Heart left ventricle (tissue), 16 donors: ENCODE data around the gene SNTA1. TPM values are rescaled to one million over a fixed set of nuclear protein-coding genes. Genes with fewer than 3 reads are reported as not detected.

Experiments
- ATAC-seq, 4 donors: fragments of 200-7000 bp; cut with Tn5 transposase; one replicate each; pipeline ENCODE4 v1.9.1; 2020 to 2022; ENCODE audit warnings: moderate library complexity in 4 of 4, mild to moderate bottlenecking in 3 of 4, moderate number of reproducible peaks in 1 of 4
- DNase-seq, 5 donors: peaks; one replicate each; pipeline ENCODE4 v3.0.0-alpha.2; 2020
- H3K27ac ChIP-seq, 12 donors: fragments of 200-600 bp; sonication (generic) in 4 of 12; one replicate each; pipeline versions ENCODE4 v1.5.0 to v1.8.0; 2016 to 2022; ENCODE audit warnings: mild to moderate bottlenecking in 2 of 12
- H3K27me3 ChIP-seq, 9 donors: fragments of 200-600 bp; sonication (generic) in 2 of 9; one replicate each; pipeline versions ENCODE4 v1.5.1 to v1.8.0; 2016 to 2022; ENCODE audit warnings: mild to moderate bottlenecking in 3 of 9
- H3K36me3 ChIP-seq, 9 donors: fragments of 200-600 bp; sonication (generic) in 2 of 9; one replicate each; pipeline versions ENCODE4 v1.5.0 to v1.8.0; 2018 to 2022; ENCODE audit warnings: mild to moderate bottlenecking in 2 of 9
- H3K4me1 ChIP-seq, 12 donors: fragments of 200-600 bp; sonication (generic) in 4 of 12; one replicate each; pipeline versions ENCODE4 v1.5.0 to v1.8.0; 2016 to 2022; ENCODE audit warnings: mild to moderate bottlenecking in 3 of 12
- H3K4me3 ChIP-seq, 12 donors: fragments of 200-600 bp; sonication (generic) in 4 of 12; one replicate each; pipeline versions ENCODE4 v1.5.0 to v1.8.0; 2017 to 2022; ENCODE audit warnings: mild to moderate bottlenecking in 9 of 12, moderate library complexity in 4 of 12
- H3K9me3 ChIP-seq, 12 donors: fragments of 200-600 bp; sonication (generic) in 4 of 12; one replicate each; pipeline versions ENCODE4 v1.5.0 to v1.8.0; 2016 to 2022; ENCODE audit warnings: mild to moderate bottlenecking in 1 of 12
- CTCF ChIP-seq, 12 donors: fragments of 200-600 bp; sonication (generic) in 4 of 12; IDR thresholded peaks; one replicate each; pipeline versions ENCODE4 v1.5.0 to v1.8.0; 2018 to 2022; ENCODE audit warnings: antibody characterized with exemption in 12 of 12, mild to moderate bottlenecking in 5 of 12
- POLR2A ChIP-seq, 2 donors: fragments of 450-650 bp; IDR thresholded peaks; one replicate each; pipeline ENCODE4 v1.6.1; 2017; ENCODE audit warnings: antibody characterized with exemption in 2 of 2, mild to moderate bottlenecking in 2 of 2, moderate library complexity in 2 of 2
- WGBS, 4 donors: extraction: QIAGEN DNeasy Blood & Tissue Kit in 2 of 4; methylation state at CpG; one replicate each; pipeline versions ENCODE4 v1.1.5 to v1.1.7; 2013 to 2018; 5-methylcytosine and 5-hydroxymethylcytosine counted together
- intact Hi-C, 10 donors: fragments of 100-400 bp; cut with DNase I; formaldehyde crosslinking; loops; one replicate each; pipeline versions ENCODE4 v1.11.1 to v1.14.2; 2022
- polyA plus RNA-seq, 2 donors: library from polyadenylated mRNA; stranded (reverse); fragments of 200-250 nt; gene quantifications; one replicate each; pipeline ENCODE4 v1.2.3, GENCODE V29; 2013
- total RNA-seq, 9 donors: library from RNA; depleted of rRNA in 2 of 9; stranded (reverse); fragments of >200 nt in 2 of 9; fragmentation: NEBNext Ultra II Directional in 3 of 9; extraction: Animal tissue kit (Norgen Biotek cat#: 25700) in 3 of 9; gene quantifications; one replicate each; pipeline versions ENCODE4 v1.1.0 to v1.2.4, GENCODE V29; 2016 to 2023
- donor health status: ischemic (EF 13 %, LVEDD 7.1; RV severe dilation, severe dysfunction).
- donor health status: healthy with polysubstance abuse.
- donor health status: DM: no; HTN: yes; CAD: no.
- donor health status: DM: no; HTN: no; CAD: no.
- donor health status: ischemic (EF 25% LVEDD 6.9; RV normal size, moderate dysfunction).
- donor health status: ischemic (EF 25% LVEDD 5.7; RV mildly dilated, moderate dysfunction).
- donor health status: healthy.
- donor health status: DM: yes; HTN: yes; CAD: no.
- donor health status: ischemic (EF 35%, LVEDD 5.7; RV mildly dilated, moderate dysfunction).
- donor health status: nonischemic (EF 11% LVEDD 7.7; RV severe dilation, severe dysfunction).
- donor health status: DM: yes; HTN: yes; CAD: no.
- donor health status: PGD.
- donor health status: ischemic (EF 29% LVEDD 5.4; RV normal size, mild dysfunction).
- donor health status: nonischemic (EF 23%, LVEDD 6.1; RV moderate dilation, normal function).

Gene SNTA1
- total and polyA plus RNA-seq, 11 donors = 91.0 to 318 (median 166) TPM

- whole genome bisulfite sequencing, 4 donors = 87 to 90% (median 89%) methylated on average over 11 of the region's 11 CpGs
- no peak overlapping the region for H3K4me3 ChIP-seq
- no peaks in the 10 kb centered on the region for H3K36me3 ChIP-seq
- ATAC-seq (no peak), DNase-seq (no peak)
- no peak overlapping the region for H3K27ac ChIP-seq
- intact Hi-C loops = no loop called here
- no peaks in the 10 kb centered on the region for H3K4me1 ChIP-seq
- no peak for TF ChIP-seq CTCF (IDR thresholded peaks at IDR 0.05)
- H3K27me3 ChIP-seq = peaks cover 0 to 6% (median 0%) of the 10 kb centered on the region in 9 donors
- no peaks in the 10 kb centered on the region for H3K9me3 ChIP-seq
Observed at GRCh38 chr20:33474963-33475362, 31.4 kb upstream of the SNTA1 start.

GRCh38 chr20:33474097-33474873 lies 30.7 kb upstream of the SNTA1 start:
- TF ChIP-seq POLR2A (IDR thresholded peaks at IDR 0.05) = no peak
- TF ChIP-seq CTCF (IDR thresholded peaks at IDR 0.05) = no peak
- ATAC-seq (no peak), DNase-seq (no peak)
- WGBS, 4 donors = 74 to 87% (median 84%) methylated on average over 7 of the region's 7 CpGs
- peaks cover 0 to 6% (median 0%) of the 10 kb centered on the region in 9 donors for H3K27me3 ChIP-seq
- no peaks in the 10 kb centered on the region for H3K9me3 ChIP-seq
- no peaks in the 10 kb centered on the region for H3K36me3 ChIP-seq
- no peak overlapping the region for H3K4me3 ChIP-seq
- H3K4me1 ChIP-seq = no peaks in the 10 kb centered on the region
- H3K27ac ChIP-seq = no peak overlapping the region
- intact Hi-C loops = no loop called here

- no peak for ATAC-seq
- Histone ChIP-seq H3K4me3 (no peak overlapping the region), H3K27me3 (peaks cover 0 to 6% (median 0%) of the 10 kb centered on the region in 9 donors), H3K36me3 (no peaks in the 10 kb centered on the region), H3K9me3 (no peaks in the 10 kb centered on the region), H3K4me1 (no peaks in the 10 kb centered on the region), H3K27ac (no peak overlapping the region)
- no peak for DNase-seq
- intact Hi-C loops = no loop called here
- 84 to 87% (median 86%) methylated on average over 7 of the region's 7 CpGs for WGBS, 4 donors
- TF ChIP-seq CTCF (IDR thresholded peaks at IDR 0.05) (no peak), POLR2A (IDR thresholded peaks at IDR 0.05) (no peak)
Observed at GRCh38 chr20:33472868-33473435, 29.4 kb upstream of the SNTA1 start.

- Histone ChIP-seq H3K4me1 (no peaks in the 10 kb centered on the region), H3K36me3 (no peaks in the 10 kb centered on the region), H3K4me3 (no peak overlapping the region), H3K27me3 (peaks cover 0 to 6% (median 0%) of the 10 kb centered on the region in 9 donors), H3K27ac (no peak overlapping the region), H3K9me3 (no peaks in the 10 kb centered on the region)
- DNase-seq = no peak
- intact Hi-C loops = no loop called here
- 81 to 88% (median 82%) methylated on average over 3 of the region's 3 CpGs for WGBS, 4 donors
- TF ChIP-seq CTCF (IDR thresholded peaks at IDR 0.05) = no peak
- TF ChIP-seq POLR2A (IDR thresholded peaks at IDR 0.05) = no peak
- ATAC-seq = no peak
Observed at GRCh38 chr20:33470866-33471265, 27.3 kb upstream of the SNTA1 start.
